ENCODE results near the gene IGF2BP3.

DNA sequence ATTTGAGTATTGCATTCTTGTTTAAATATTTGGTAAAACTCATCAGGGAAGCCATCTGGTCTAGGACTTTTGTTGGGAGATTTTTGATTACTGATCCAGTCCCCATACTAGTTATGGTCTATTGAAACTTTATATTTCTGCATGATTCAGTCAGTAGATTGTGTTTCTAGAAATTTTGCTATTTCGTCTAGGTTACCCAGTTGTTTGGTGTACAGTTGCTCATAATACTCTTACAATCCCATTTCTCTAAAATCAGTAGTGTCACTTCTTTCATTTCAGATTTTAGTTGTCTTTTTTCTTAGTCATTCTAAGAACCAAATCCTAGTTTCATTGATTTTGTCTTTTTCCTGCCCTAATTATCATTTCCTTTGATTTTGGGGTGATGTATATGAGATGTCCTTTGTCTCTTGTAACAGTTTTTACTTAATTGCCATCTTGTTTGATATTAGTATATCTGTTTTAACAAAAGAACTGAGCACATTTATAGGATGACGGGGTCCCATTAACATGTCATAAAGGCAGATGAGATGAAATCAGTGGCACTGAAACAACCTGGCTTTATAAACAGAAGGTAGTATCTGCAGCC lies 163.3 kb downstream of the IGF2BP3 start:
- no peak for TF ChIP-seq POLR2A (IDR thresholded peaks at IDR 0.05)
- TF ChIP-seq, protein P1, sequence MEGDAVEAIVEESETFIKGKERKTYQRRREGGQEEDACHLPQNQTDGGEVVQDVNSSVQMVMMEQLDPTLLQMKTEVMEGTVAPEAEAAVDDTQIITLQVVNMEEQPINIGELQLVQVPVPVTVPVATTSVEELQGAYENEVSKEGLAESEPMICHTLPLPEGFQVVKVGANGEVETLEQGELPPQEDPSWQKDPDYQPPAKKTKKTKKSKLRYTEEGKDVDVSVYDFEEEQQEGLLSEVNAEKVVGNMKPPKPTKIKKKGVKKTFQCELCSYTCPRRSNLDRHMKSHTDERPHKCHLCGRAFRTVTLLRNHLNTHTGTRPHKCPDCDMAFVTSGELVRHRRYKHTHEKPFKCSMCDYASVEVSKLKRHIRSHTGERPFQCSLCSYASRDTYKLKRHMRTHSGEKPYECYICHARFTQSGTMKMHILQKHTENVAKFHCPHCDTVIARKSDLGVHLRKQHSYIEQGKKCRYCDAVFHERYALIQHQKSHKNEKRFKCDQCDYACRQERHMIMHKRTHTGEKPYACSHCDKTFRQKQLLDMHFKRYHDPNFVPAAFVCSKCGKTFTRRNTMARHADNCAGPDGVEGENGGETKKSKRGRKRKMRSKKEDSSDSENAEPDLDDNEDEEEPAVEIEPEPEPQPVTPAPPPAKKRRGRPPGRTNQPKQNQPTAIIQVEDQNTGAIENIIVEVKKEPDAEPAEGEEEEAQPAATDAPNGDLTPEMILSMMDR (IDR thresholded peaks at IDR 0.05): no peak
